HG02623 (cell line): ENCODE results near the gene AGAP3.

Source experiments
- ATAC-seq: cut with Tn5 transposase; IDR thresholded peaks from one replicate; pipeline ENCODE4 v1.9.1; 2021; ENCODE audit warnings: moderate library complexity; ENCODE audit not compliant: unreplicated experiment

Gene AGAP3

GRCh38 chr7:151107882-151108281 lies 21.6 kb downstream of the AGAP3 start:
- no peak for ATAC-seq

GRCh38 chr7:151109094-151110048 lies 23.1 kb downstream of the AGAP3 start:
- no peak for ATAC-seq

- ATAC-seq = no peak
These were observed 24.1 kb downstream of the AGAP3 start for GRCh38 chr7:151110236-151110940.

GRCh38 chr7:151110941-151111645 lies 24.8 kb downstream of the AGAP3 start:
- ATAC-seq = peak; percentile 61

- ATAC-seq = no peak
These were observed 27.3 kb downstream of the AGAP3 start for GRCh38 chr7:151113344-151114150.

- no peak for ATAC-seq
These were observed 28.1 kb downstream of the AGAP3 start for GRCh38 chr7:151114151-151115090.

- no peak for ATAC-seq
These were observed 29.0 kb downstream of the AGAP3 start for GRCh38 chr7:151115121-151115835.

GRCh38 chr7:151115836-151116418 lies 29.7 kb downstream of the AGAP3 start:
- ATAC-seq = no peak

GRCh38 chr7:151116603-151117440 lies 30.5 kb downstream of the AGAP3 start:
- no peak for ATAC-seq

GRCh38 chr7:151117565-151117964 lies 31.3 kb downstream of the AGAP3 start:
- no peak for ATAC-seq

- no peak for ATAC-seq
These were observed 32.1 kb downstream of the AGAP3 start for GRCh38 chr7:151118108-151119054.

- ATAC-seq = no peak
These were observed 32.8 kb downstream of the AGAP3 start for GRCh38 chr7:151119055-151119415.

- ATAC-seq = no peak
These were observed 33.6 kb downstream of the AGAP3 start for GRCh38 chr7:151119902-151120301.

GRCh38 chr7:151120896-151121295 lies 34.6 kb downstream of the AGAP3 start:
- no peak for ATAC-seq

GRCh38 chr7:151121380-151122170 lies 35.3 kb downstream of the AGAP3 start:
- no peak for ATAC-seq

- no peak for ATAC-seq
These were observed 36.0 kb downstream of the AGAP3 start for GRCh38 chr7:151122276-151122675.
